HG02981 (cell line): ENCODE data around the gene ATP11A.

Experiments
- ATAC-seq: cut with Tn5 transposase; IDR thresholded peaks from one replicate; pipeline ENCODE4 v1.9.1; 2021; ENCODE audit warnings: mild to moderate bottlenecking, moderate library complexity; ENCODE audit not compliant: unreplicated experiment

Gene ATP11A

DNA sequence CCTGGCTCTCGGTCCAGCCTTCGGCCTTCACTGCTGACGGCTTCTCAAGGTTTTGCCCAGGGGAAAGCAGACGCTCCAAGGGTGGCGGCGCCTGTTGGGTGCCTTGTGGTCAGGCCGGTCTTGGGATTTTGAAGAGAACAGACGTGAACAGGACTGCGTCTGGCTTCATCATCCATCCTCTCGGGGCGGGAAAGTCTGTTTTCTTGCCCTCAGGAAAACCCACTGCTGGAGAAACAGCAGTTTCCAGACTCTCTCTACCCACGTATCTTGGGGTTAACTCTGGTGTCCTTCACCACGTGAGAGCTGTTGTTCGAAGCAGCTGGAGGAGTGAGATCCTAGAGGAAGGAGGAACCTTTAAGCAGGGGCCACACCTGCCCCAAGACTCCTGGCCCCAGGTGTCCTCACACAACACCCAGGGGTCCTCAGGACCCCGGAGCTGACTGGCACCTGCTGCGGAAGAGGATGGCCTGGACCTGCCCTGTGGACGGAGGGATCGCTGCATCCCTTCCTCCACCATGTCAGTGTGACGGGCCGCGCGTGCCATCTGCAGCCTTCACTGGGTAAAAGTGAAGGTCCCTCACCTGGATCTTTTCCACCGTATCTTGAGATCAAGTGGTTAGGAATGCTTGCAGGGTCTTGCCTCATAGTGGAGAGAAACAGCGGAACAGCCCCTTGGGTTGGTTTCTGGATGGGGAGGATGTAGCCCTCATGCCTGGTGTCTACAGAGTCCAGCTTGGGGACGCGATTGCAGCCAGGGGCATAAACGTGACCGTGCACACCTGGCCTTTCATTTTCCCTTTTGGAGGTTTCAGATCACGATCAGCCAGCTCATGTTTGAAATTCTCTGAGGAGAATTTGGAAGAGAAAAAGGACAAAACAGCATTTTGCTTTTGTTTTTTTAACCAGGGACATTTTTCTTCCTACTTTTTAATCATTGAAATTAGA, 209.7 kb downstream of the ATP11A start:
- ATAC-seq, result no peak

GRCh38 chr13:112900226-112900600, 210.4 kb downstream of the ATP11A start:
- no peak for ATAC-seq

- no peak for ATAC-seq
These were observed 210.9 kb downstream of the ATP11A start for GRCh38 chr13:112900691-112901091.

GRCh38 chr13:112902101-112902651, 212.3 kb downstream of the ATP11A start:
- ATAC-seq, result no peak

- ATAC-seq, result no peak
These were observed 212.8 kb downstream of the ATP11A start for GRCh38 chr13:112902669-112903068.

DNA sequence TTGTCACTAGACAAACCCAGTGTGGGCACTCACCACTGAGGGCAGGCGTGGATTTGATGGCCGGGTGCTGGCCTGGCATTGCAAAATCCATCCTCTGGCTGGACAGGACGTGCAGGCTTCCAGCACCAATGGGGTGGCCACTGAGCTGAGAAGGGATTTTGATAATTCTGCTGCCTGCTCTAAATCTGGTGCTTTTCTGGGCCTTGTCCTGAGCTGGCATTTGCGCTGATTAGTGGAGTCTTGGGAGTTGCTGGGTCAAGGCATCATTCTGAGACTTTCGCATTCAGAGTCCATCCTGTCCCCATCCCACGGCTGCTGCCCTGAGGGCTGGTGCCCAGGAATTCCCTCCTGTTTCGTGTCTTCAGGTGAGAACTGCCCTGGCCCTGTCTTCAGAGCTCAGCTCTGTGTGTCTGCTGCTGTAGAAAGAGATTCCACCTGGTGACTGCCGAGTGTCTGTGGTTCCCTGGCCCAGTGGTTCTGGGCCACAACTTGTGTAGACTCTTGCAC, 213.3 kb downstream of the ATP11A start:
- ATAC-seq, result no peak

DNA sequence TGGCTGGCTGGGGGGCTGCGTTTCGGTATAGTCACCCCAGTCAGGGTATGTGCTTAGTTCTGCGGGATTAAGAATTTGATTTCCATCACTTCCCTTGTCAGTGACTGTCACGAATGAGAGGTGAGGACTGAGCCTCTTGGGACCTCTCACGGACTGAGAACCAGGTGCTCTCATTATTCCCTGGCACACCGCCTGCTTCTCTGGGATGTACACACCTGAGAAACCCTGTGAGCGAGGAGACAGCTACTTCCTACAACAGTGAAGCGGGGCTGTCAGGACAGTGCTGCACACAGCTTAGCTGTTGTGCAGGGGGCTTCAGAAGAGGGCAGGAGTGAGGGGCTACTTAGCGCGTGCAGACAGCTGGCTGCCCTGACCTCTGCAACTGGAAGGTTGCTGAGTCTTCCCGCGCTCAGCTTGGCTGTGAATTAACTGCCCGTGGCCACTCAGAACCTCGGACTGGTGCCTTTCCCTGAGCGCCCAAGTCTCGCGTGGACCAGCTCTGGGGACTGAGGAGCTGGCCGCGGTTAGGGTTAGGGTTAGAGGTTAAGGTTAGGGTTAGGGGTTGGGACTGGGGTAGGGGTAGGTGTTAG, 213.9 kb downstream of the ATP11A start:
- ATAC-seq, result no peak

GRCh38 chr13:112904436-112904960, 214.7 kb downstream of the ATP11A start:
- no peak for ATAC-seq

DNA sequence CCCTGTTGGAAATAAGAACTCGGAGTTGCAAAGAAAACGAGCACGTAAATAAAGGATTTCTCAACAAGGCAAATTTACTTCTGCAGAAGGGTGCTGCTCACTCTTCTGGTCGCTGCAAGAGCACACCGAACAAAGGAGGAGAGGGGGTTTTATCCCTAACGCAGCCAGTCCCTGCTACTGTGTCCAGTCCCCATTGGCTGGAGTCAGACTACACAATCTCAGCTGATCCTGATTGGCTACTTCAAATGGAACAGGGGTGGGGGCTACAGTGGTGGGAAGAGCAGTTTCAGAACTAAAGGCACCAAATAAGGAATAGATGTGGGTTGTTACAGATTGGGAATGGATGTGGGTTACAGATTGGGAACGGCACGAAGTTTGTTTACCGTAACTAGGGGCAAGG, 215.2 kb downstream of the ATP11A start:
- ATAC-seq, result no peak

GRCh38 chr13:112905619-112905989, 215.8 kb downstream of the ATP11A start:
- ATAC-seq, result no peak

GRCh38 chr13:112905990-112906641, 216.3 kb downstream of the ATP11A start:
- no peak for ATAC-seq

DNA sequence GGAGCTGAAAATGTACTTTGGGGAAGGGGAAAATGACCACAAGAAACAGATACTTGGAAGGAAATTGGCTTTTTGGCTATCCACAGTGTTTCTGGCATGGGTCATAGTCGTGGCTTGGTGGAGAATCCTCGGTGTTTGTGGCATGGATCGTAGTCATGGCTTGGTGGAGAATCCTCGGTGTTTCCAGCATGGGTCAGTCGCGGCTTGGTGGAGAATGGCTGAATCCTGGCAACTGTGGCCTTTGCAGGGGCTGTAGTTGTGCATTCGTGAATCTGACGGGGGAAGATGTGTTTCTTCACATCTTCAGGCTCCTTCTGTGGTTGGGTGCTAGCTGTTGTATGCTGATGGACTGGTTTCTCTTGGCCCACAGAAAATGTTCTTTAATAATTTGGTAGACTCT, 217.4 kb downstream of the ATP11A start:
- ATAC-seq, result no peak

- ATAC-seq, result no peak
These were observed 218.1 kb downstream of the ATP11A start for GRCh38 chr13:112907871-112908331.

DNA sequence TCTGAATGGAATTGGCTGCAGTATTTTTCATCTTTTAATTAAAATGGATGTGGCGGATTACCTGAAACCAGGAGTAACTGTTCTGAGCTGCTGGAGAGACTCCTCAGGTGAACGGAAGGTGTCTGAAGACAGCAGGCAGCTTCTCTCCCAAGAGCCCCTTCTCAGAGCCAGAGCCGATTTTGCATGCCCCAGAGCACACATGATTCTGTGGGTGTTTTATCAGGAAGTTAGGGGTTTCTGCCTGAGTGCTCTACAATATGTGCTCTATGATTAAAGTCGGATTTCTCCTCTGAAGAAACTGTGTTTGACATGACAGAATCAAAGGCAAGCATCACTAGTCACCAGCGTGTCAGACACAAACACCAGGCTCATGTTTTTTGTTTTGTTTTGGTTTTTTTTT, 218.5 kb downstream of the ATP11A start:
- no peak for ATAC-seq

- no peak for ATAC-seq
These were observed 220.2 kb downstream of the ATP11A start for GRCh38 chr13:112910016-112910415.

DNA sequence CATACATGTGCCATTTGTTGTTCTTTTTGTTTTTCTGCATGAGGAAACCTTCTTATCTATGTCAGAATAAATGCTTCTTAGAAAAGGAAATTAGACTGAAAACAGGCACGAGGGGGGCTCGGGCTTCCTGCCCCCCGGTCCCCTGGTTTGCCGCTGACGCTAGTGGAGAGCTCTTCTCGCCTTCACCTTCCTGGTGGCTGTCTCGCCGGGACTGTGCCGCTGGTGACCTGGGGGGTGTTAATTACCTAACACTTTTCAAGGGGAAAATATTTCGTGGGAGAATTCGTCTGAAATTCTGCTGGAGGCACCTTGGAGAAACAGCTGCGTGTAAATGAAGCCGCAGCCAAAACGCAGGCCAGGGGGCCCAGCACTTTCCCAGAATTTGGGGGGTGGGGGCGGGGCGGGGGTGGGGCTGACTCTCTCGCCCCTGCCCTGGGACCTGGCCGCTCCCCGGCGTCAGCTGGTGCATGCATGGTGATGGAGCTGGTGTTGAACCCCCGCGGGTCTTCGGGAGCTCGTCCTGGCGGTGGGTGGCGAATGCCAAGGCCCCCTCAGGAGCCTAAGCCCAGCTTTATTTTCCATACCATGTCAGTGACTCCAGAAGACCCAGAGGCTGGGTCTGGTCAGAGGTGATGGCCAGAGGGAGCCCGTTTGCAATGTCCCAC, 220.9 kb downstream of the ATP11A start:
- no peak for ATAC-seq

- no peak for ATAC-seq
These were observed 221.5 kb downstream of the ATP11A start for GRCh38 chr13:112911285-112911701.

DNA sequence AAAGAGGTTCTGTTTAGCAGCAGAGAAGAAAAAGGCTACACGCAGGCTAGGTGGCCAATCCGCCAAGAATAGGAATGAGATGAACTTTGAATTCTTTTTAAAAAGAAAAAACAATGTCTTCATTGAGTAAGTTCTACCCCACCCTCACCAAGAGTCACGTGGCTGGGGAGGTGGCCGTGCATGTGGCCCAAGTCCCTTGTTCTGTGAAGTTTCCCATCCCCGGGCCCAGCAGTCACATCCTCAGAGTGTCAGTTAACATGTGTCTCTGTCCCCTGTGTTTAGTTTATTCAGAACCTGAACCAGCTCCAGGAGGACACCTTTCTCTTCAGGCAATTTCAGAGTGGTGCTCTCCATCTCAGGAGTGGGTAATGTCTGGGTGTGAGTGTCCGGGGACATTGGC, 222.0 kb downstream of the ATP11A start:
- no peak for ATAC-seq

- no peak for ATAC-seq
These were observed 223.0 kb downstream of the ATP11A start for GRCh38 chr13:112912726-112913440.

GRCh38 chr13:112916296-112916695, 226.5 kb downstream of the ATP11A start:
- no peak for ATAC-seq
